Measurements from ENCODE around the gene DDX1.

DNA sequence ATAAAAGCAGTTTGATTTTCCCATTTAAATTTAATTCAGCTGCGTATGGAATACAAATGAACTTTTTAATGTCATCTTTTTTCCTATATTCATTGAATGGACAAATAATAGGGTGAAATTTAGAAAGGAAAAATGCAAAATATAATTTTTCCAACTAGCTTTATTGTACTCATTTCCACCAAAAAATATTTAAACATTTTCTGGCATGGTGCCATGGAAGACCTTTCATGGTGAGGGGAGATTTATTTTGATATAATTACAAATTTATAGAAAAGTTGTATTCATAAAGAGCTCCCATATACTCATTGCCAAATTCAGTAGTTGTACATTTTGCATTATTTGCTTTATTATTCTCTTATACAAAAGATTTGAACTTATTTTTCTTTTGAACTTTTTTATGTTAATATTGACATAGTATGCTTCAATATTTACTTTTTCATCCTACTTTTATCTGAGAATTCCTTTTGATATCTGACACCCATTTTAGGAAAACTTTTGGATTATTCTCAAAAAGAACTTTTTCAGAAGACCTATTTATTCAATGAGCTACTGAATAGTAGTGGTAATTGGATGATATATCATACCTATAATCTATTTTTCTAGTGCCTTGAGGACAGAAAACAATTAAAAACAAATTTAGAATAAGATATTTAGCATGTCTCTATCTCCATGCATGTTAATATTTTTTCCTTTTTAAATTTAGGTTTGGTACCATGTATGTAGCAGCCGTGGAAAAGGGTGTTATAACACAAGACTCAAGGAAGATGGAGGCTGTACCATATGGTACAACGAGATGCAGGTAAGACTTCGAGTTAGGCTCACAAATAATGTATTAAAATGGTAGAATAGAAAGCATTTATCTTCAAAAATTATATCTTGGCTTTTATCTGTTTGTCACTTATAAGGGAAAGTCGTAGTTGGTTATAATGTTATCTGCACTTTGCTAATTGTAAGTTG is 37.5 kb downstream of the DDX1 start:
- TF ChIP-seq ZNF169 (tag by site-specific recombination; IDR thresholded peaks at IDR 0.05) (no peak), REST (tag by site-specific recombination; IDR thresholded peaks at IDR 0.05) (no peak), CTCF (tag by site-specific recombination; IDR thresholded peaks at IDR 0.05) (no peak), ZNF660 (tag by site-specific recombination; IDR thresholded peaks at IDR 0.05) (no peak)
